ENCODE measurements around the gene UBE2QL1.

UBE2QL1 gene

DNA sequence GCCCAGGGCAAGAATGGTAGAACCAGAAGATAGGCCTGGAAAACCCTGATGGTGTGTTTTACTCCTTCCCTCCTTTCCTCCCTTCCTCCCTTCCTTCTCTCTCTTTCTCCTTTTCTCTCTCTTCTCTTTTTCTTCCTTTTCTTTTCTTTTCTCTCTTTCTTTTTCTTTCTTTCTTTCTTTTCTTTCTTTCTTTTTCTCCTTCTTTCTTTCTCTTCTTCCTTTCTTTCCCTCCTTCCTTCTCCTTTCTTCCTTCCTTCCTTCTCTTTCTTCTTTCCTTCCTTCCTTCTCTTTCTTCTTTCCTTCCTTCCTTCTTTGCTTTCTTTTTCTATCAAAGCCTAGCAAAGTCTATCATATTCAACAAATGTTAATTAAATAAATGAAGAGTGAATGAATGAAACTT is 24.0 kb upstream of the UBE2QL1 start:
- H3K4me3 ChIP-seq (ENCODE audit: low read depth, low read length), result no peak overlapping the region
- ChIA-PET POLR2A (no interaction called here), CTCF (no interaction called here)
- TF ChIP-seq, protein P1, sequence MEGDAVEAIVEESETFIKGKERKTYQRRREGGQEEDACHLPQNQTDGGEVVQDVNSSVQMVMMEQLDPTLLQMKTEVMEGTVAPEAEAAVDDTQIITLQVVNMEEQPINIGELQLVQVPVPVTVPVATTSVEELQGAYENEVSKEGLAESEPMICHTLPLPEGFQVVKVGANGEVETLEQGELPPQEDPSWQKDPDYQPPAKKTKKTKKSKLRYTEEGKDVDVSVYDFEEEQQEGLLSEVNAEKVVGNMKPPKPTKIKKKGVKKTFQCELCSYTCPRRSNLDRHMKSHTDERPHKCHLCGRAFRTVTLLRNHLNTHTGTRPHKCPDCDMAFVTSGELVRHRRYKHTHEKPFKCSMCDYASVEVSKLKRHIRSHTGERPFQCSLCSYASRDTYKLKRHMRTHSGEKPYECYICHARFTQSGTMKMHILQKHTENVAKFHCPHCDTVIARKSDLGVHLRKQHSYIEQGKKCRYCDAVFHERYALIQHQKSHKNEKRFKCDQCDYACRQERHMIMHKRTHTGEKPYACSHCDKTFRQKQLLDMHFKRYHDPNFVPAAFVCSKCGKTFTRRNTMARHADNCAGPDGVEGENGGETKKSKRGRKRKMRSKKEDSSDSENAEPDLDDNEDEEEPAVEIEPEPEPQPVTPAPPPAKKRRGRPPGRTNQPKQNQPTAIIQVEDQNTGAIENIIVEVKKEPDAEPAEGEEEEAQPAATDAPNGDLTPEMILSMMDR (IDR thresholded peaks at IDR 0.05; ENCODE audit: insufficient read depth, low read length, missing control alignments), result no peak
- DNase-seq (ENCODE audit: low read depth, low spot score), result no peak

DNA sequence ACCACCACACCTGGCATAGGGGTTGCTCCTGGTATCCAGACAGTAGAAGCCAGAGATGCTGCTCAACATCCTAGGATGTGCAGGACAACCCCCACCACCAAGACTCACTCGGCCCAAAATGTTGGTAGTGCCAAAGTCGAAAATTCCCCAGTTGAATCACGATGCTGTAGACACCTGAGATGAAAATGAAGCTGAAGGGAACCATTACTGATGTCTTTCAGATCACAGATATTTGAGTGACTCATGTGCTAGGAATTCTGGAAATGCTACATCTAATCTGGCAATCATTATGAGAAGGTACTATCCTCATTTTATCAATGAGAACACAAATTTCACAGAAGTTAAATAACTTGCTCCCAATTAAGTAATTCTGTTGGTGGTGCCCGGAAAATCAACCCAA is 21.0 kb upstream of the UBE2QL1 start:
- CTCF ChIA-PET, result no interaction called here
- TF ChIP-seq, protein P1 (IDR thresholded peaks at IDR 0.05; ENCODE audit: insufficient read depth, low read length, missing control alignments), result no peak
- POLR2A ChIA-PET, result no interaction called here
- no peak overlapping the region for H3K4me3 ChIP-seq (ENCODE audit: low read depth, low read length)
- DNase-seq (ENCODE audit: low read depth, low spot score), result no peak

DNA sequence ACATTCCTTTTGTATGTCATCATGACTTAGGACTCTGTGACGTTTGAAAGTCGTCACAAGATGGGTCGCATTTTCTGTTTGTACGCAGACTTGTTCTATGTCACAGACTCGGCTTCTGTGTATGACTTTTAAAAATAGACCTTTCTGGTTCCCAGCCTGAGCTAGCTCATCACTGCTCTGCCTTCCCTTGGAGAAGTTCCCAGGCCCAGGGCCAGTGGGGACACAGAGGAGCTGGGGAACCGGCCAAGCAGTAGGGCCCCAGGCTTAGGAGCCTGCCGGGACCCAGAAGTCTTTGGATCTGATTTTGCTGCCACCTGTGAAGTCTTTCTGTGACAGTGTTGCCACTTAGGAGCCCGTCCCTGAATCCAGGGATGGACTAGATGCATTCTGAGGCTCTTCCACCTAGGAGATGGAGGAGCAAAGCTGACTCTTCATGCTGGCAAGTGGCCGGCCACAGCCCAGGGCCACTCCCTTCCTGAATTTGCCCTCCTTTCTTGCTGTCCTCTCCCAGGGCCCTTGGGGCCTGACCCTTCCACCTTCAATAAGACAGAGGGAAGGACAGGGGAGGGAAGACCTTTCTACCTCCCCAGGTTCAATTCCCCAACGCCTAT is 18.1 kb upstream of the UBE2QL1 start:
- H3K4me3 ChIP-seq (ENCODE audit: low read depth, low read length), result no peak overlapping the region
- TF ChIP-seq, protein P1 (IDR thresholded peaks at IDR 0.05; ENCODE audit: insufficient read depth, low read length, missing control alignments), result no peak
- POLR2A ChIA-PET, result no interaction called here
- CTCF ChIA-PET, result no interaction called here
- DNase-seq (ENCODE audit: low read depth, low spot score), result no peak

DNA sequence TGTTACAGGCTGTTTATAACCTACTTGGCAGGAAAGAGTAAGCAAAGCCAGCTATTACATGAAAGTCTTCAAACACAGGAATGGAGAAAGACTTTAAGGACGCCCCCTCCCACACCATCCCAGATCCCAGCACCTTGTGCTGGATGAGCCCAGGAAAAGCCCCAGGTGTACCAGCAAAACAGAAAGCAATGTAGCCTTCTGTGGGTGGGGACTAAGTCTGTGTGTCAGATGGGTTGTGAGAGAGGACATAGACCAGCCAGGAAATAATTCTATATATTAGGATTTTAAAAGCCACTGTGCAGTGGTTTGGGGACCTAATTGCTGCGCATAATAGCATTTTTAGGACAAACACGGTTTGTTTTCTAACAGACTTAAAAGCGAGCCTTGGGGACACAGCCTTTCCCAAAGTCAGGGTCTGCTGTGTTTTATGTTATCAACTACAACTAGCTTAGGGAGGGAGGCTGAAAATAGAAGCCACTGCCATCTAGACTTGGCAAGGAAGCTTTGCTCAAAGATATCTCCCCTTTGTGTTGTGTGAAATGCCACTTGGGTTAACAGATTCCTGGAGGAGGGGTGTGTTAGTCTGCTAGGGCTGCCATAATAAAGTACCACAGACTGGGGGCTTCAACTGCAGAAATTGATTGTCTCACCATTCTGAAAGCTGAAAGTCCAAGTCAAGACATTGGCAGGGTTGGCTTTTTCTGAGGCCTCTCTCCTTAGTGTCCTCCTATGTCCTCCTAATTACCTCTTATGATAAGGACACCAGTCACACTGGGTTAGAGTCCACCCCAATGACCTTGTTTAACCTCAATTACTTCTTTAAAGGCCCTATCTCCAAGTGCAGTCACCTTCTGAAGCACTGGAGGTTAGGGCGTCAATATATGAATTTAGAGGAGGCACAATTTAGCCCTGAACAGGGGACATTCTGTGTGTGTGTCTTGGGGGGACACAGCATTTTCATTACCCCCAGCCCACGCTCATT is 17.2 kb upstream of the UBE2QL1 start:
- CTCF ChIA-PET, result interaction anchor here (1.8 kb wide), 1 partner anchor 11 kb away, joined by 4 read pairs; no protein-coding TSS in a partner anchor
- TF ChIP-seq, protein P1 (IDR thresholded peaks at IDR 0.05; ENCODE audit: insufficient read depth, low read length, missing control alignments), result no peak
- no peak for DNase-seq (ENCODE audit: low read depth, low spot score)
- POLR2A ChIA-PET, result no interaction called here
- no peak overlapping the region for H3K4me3 ChIP-seq (ENCODE audit: low read depth, low read length)

DNA sequence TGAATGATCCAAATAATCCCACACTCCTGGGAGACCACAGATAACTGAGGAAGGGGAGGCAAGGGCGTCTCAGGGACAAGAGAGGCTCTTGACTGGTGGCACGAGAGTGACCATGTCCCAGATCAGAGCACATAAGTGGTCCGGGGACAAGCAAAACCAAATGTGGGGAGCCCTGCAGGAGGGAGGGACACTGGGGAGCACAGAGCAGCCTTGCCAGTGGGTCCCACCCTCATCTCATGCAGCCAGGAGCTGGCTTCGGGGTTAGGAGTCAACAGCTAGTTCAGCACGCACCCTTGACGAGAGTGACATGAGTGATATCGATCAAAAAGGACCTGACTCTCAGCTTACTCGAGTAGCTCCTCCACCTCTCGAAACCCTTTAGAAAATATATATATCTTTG is 16.5 kb upstream of the UBE2QL1 start:
- CTCF ChIA-PET, result interaction anchor here (1.8 kb wide), 1 partner anchor 12 kb away, joined by 4 read pairs; no protein-coding TSS in a partner anchor
- H3K4me3 ChIP-seq (ENCODE audit: low read depth, low read length), result no peak overlapping the region
- POLR2A ChIA-PET, result no interaction called here
- TF ChIP-seq, protein P1 (IDR thresholded peaks at IDR 0.05; ENCODE audit: insufficient read depth, low read length, missing control alignments), result no peak
- DNase-seq (ENCODE audit: low read depth, low spot score), result no peak

DNA sequence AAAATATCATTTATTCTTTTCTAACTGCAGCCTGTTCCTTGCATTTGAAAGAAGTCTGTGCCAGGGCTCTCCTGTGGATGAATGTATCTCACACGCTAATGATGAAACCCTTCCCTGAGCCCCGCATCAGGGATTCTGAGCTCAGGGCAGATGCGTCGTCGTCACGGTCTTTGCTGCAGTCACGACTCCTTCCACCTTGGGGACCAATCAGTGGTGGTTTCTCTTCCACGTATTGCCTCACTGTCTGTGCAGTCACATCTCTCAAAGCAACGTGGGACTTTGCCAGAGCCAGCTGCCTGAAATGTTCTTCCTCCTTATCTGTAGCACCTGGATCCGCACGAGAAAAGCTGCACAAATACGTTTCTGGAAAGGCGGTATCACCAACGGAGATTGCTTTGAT is 13.9 kb upstream of the UBE2QL1 start:
- CTCF ChIA-PET, result no interaction called here

More for the DNA sequence above, 13.9 kb upstream of the UBE2QL1 start:
- TF ChIP-seq, protein P1 (IDR thresholded peaks at IDR 0.05; ENCODE audit: insufficient read depth, low read length, missing control alignments), result no peak
- DNase-seq (ENCODE audit: low read depth, low spot score), result no peak
- POLR2A ChIA-PET, result no interaction called here
- no peak overlapping the region for H3K4me3 ChIP-seq (ENCODE audit: low read depth, low read length)
